Gastrocnemius medialis (tissue), 4 donors: ENCODE data around the gene SCN3A. TPM values are rescaled to one million over a fixed set of nuclear protein-coding genes. Genes with fewer than 3 reads are reported as not detected.

Experiments
- ATAC-seq, 2 donors: fragments of 150-250 bp; one replicate each; pipeline ENCODE4 v1.9.1; 2016
- DNase-seq, 2 donors: peaks; one replicate each; pipeline ENCODE4 v3.0.0-alpha.2; 2019
- H3K27ac ChIP-seq, 4 donors: fragments of 200-600 bp; sonication (generic); 1 replicate in 1 of 4; 2 replicates in 3 of 4; pipeline ENCODE4 v1.5.1; 2016 to 2018; ENCODE audit warnings: mild to moderate bottlenecking in 2 of 4, moderate library complexity in 1 of 4
- H3K27me3 ChIP-seq, 3 donors: fragments of 200-600 bp; sonication (generic) in 2 of 3; 1 replicate in 1 of 3; 2 replicates in 2 of 3; pipeline versions ENCODE4 v1.5.1 to v1.6.0; 2016 to 2019; ENCODE audit warnings: mild to moderate bottlenecking in 1 of 3, moderate library complexity in 1 of 3
- H3K36me3 ChIP-seq, 2 donors: fragments of 200-600 bp; sonication (generic) in 1 of 2; one replicate each; pipeline ENCODE4 v1.5.1; 2017 to 2018
- H3K4me1 ChIP-seq, 2 donors: fragments of 200-600 bp; sonication (generic) in 1 of 2; one replicate each; pipeline ENCODE4 v1.5.1; 2016 to 2017; ENCODE audit warnings: mild to moderate bottlenecking in 2 of 2
- H3K4me3 ChIP-seq, 4 donors: fragments of 200-600 bp; sonication (generic) in 3 of 4; 1 replicate in 1 of 4; 2 replicates in 3 of 4; pipeline ENCODE4 v1.5.1; 2016 to 2019; ENCODE audit warnings: mild to moderate bottlenecking in 2 of 4
- H3K9me3 ChIP-seq, 3 donors: fragments of 200-600 bp; sonication (generic) in 2 of 3; 1 replicate in 1 of 3; 2 replicates in 2 of 3; pipeline ENCODE4 v1.5.1; 2016 to 2019
- CTCF ChIP-seq, 5 experiments: fragments of 450-650 bp in 3 of 5; fragments of 200-600 bp in 2 of 5; sonication (generic) in 2 of 5; IDR thresholded peaks in 4 of 5; conservative IDR thresholded peaks in 1 of 5; 1 replicate in 4 of 5; 2 replicates in 1 of 5; pipeline ENCODE4 v1.5.1; 2016 to 2019; ENCODE audit warnings: antibody characterized with exemption in 5 of 5, mild to moderate bottlenecking in 3 of 5, moderate library complexity in 3 of 5
- POLR2A ChIP-seq, 2 donors: fragments of 450-650 bp; IDR thresholded peaks; one replicate each; pipeline ENCODE4 v1.6.1; 2017; ENCODE audit warnings: antibody characterized with exemption in 2 of 2, mild to moderate bottlenecking in 2 of 2, moderate library complexity in 2 of 2
- in situ Hi-C, 4 donors: fragments of 200-750 bp; cut with MboI; loops; one replicate each; pipeline versions ENCODE4 v1.15.0 to v1.8.0; 2017; ENCODE audit warnings: low sequenced_read_pairs in 4 of 4
- intact Hi-C: fragments of 100-400 bp; cut with DNase I; formaldehyde crosslinking; loops from one replicate; pipeline ENCODE4 v1.15.1; 2023; ENCODE audit warnings: low total_unique reads
- total RNA-seq, 4 donors: library from RNA; depleted of rRNA; stranded (reverse); fragments of >200 nt; gene quantifications; one replicate each; pipeline versions ENCODE4 v1.1.0 to v1.2.3, GENCODE V29; 2016

Gene SCN3A
- total RNA-seq, 4 donors from 2014 or later, result 0.53 to 1.8 (median 1.3) TPM

DNA sequence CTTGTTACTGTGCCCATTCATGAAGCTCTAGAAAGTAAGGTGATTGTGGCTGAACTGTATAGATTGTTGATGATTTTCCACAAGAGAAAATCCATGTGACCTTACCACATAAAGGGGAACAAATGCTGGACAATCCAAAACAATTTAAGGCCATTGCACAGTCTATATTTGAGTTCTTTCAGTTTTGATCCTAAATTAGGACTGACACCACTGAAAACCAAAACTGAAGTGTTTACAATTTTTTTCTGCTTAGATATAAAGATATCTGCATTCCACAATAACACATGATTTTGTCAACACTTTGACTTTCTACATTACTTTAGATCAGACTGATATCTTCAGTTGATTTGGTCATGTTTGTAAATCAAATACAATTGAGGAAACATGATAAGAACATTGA lies 124.9 kb downstream of the SCN3A start:
- Histone ChIP-seq H3K4me1 (no peaks in the 10 kb centered on the region), H3K36me3 (no peaks in the 10 kb centered on the region), H3K9me3 (no peaks in the 10 kb centered on the region), H3K27ac (no peak overlapping the region), H3K4me3 (no peak overlapping the region), H3K27me3 (no peaks in the 10 kb centered on the region)
- ATAC-seq (no peak), DNase-seq (no peak)
- intact Hi-C loops, result no loop called here
- in situ Hi-C loops, result no loop called here
- TF ChIP-seq POLR2A (IDR thresholded peaks at IDR 0.05), result no peak
- no peak for TF ChIP-seq CTCF (IDR thresholded peaks at IDR 0.05 in 4 of 5, conservative IDR thresholded peaks at IDR 0.05 in 1 of 5)

- Histone ChIP-seq H3K9me3 (no peaks in the 10 kb centered on the region), H3K27ac (no peak overlapping the region), H3K27me3 (no peaks in the 10 kb centered on the region), H3K4me1 (no peaks in the 10 kb centered on the region), H3K36me3 (no peaks in the 10 kb centered on the region), H3K4me3 (no peak overlapping the region)
- DNase-seq (no peak), ATAC-seq (no peak)
- intact Hi-C loops (no loop called here), in situ Hi-C loops (no loop called here)
- no peak for TF ChIP-seq CTCF (IDR thresholded peaks at IDR 0.05 in 4 of 5, conservative IDR thresholded peaks at IDR 0.05 in 1 of 5)
- no peak for TF ChIP-seq POLR2A (IDR thresholded peaks at IDR 0.05)
These were observed 129.0 kb downstream of the SCN3A start for GRCh38 chr2:165074884-165075283.

- Histone ChIP-seq H3K27ac (no peak overlapping the region), H3K4me3 (no peak overlapping the region), H3K36me3 (no peaks in the 10 kb centered on the region), H3K27me3 (no peaks in the 10 kb centered on the region), H3K9me3 (no peaks in the 10 kb centered on the region), H3K4me1 (no peaks in the 10 kb centered on the region)
- intact Hi-C loops (no loop called here), in situ Hi-C loops (no loop called here)
- TF ChIP-seq CTCF (IDR thresholded peaks at IDR 0.05 in 4 of 5, conservative IDR thresholded peaks at IDR 0.05 in 1 of 5), result no peak
- TF ChIP-seq POLR2A (IDR thresholded peaks at IDR 0.05), result no peak
- DNase-seq (no peak), ATAC-seq (no peak)
These were observed 129.5 kb downstream of the SCN3A start for GRCh38 chr2:165074323-165074722.

DNA sequence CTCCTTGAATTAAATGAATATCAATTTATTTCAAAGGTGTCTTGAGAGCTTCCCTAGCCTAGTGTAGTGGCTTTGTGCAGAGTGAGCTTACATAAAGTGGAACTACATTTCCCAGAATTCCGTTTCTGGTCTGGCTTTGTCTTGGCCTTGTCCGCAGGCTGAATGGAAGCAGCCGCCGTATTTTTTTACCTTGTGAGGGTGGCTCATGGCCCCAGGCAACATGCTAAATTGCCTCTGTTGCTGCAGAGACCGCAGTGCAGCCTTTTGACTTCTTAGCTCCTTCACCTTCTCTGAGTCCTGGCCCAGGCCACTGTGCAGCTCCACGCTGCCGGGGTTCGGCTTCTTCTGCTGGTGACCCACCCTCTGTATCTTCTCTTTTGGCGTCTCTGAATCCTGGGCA lies 133.8 kb downstream of the SCN3A start:
- H3K27ac ChIP-seq, result no peak overlapping the region
- H3K4me3 ChIP-seq, result no peak overlapping the region
- DNase-seq, result no peak
- intact Hi-C loops (no loop called here), in situ Hi-C loops (no loop called here)
- H3K9me3 ChIP-seq, result no peaks in the 10 kb centered on the region
- no peaks in the 10 kb centered on the region for H3K36me3 ChIP-seq
- no peak for ATAC-seq
- H3K4me1 ChIP-seq, result no peaks in the 10 kb centered on the region
- TF ChIP-seq POLR2A (IDR thresholded peaks at IDR 0.05) (no peak), CTCF (IDR thresholded peaks at IDR 0.05 in 4 of 5, conservative IDR thresholded peaks at IDR 0.05 in 1 of 5) (no peak)
- no peaks in the 10 kb centered on the region for H3K27me3 ChIP-seq

- in situ Hi-C loops (no loop called here), intact Hi-C loops (no loop called here)
- Histone ChIP-seq H3K4me3 (no peak overlapping the region), H3K36me3 (no peaks in the 10 kb centered on the region), H3K27me3 (no peaks in the 10 kb centered on the region), H3K4me1 (no peaks in the 10 kb centered on the region), H3K9me3 (no peaks in the 10 kb centered on the region), H3K27ac (no peak overlapping the region)
- TF ChIP-seq POLR2A (IDR thresholded peaks at IDR 0.05) (no peak), CTCF (IDR thresholded peaks at IDR 0.05 in 4 of 5, conservative IDR thresholded peaks at IDR 0.05 in 1 of 5) (no peak)
- DNase-seq (no peak), ATAC-seq (no peak)
These were observed 134.7 kb downstream of the SCN3A start for GRCh38 chr2:165069151-165069550.
